Fibroblast of peridontal ligament (primary cell): Measurements from ENCODE around the gene TASOR2.

Source experiments
- DNase-seq: peaks from one replicate; pipeline ENCODE4 v3.0.0-alpha.2; 2010; ENCODE audit errors: extremely low read depth

Gene TASOR2

GRCh38 chr10:5655121-5655520 lies 29.5 kb upstream of the TASOR2 start:
- DNase-seq: no peak

- DNase-seq: no peak
Measured at GRCh38 chr10:5656737-5657579, 27.7 kb upstream of the TASOR2 start.

GRCh38 chr10:5658871-5659618 lies 25.6 kb upstream of the TASOR2 start:
- DNase-seq: no peak

- peak; percentile 26 for DNase-seq
Measured at GRCh38 chr10:5659702-5660528, 24.7 kb upstream of the TASOR2 start.

- DNase-seq: no peak
Measured at GRCh38 chr10:5661043-5661442, 23.6 kb upstream of the TASOR2 start.

- no peak for DNase-seq
Measured at GRCh38 chr10:5662708-5663579, 21.7 kb upstream of the TASOR2 start.

GRCh38 chr10:5663692-5664427 lies 20.8 kb upstream of the TASOR2 start:
- no peak for DNase-seq

- peak; percentile 27 for DNase-seq
Measured at GRCh38 chr10:5665373-5666007, 19.1 kb upstream of the TASOR2 start.

GRCh38 chr10:5666008-5666840 lies 18.4 kb upstream of the TASOR2 start, which contains the start of gene ASB13:
TSS of gene ASB13 (minus strand) at chr10:5666595. CDS start at chr10:5666551, 44 bp downstream.
- DNase-seq: no peak

- no peak for DNase-seq
Measured at GRCh38 chr10:5666841-5667630, 17.6 kb upstream of the TASOR2 start.

- no peak for DNase-seq
Measured at GRCh38 chr10:5668429-5668828, 16.2 kb upstream of the TASOR2 start.

GRCh38 chr10:5669604-5670003 lies 15.0 kb upstream of the TASOR2 start:
- no peak for DNase-seq

GRCh38 chr10:5670662-5671375 lies 13.8 kb upstream of the TASOR2 start:
- DNase-seq: no peak

- no peak for DNase-seq
Measured at GRCh38 chr10:5678397-5679036, 6.1 kb upstream of the TASOR2 start.

- no peak for DNase-seq
Measured at GRCh38 chr10:5679037-5679435, 5.6 kb upstream of the TASOR2 start.

- DNase-seq: peak; percentile 65
Measured at GRCh38 chr10:5679606-5680005, 5.0 kb upstream of the TASOR2 start.

- DNase-seq: no peak
Measured at GRCh38 chr10:5681930-5682329, 2.7 kb upstream of the TASOR2 start.
